Measurements from ENCODE around the gene MMAA. TPM values are rescaled to one million over a fixed set of nuclear protein-coding genes. Genes with fewer than 3 reads are reported as not detected.
"Not testable (repeated sequence)": the region's sequence is repeated elsewhere in the genome, so short reads cannot be mapped to it uniquely, and the experiment has no call there.

The MMAA gene
- total RNA-seq, 1 donor from 2014 or later, result 7.1 TPM

DNA sequence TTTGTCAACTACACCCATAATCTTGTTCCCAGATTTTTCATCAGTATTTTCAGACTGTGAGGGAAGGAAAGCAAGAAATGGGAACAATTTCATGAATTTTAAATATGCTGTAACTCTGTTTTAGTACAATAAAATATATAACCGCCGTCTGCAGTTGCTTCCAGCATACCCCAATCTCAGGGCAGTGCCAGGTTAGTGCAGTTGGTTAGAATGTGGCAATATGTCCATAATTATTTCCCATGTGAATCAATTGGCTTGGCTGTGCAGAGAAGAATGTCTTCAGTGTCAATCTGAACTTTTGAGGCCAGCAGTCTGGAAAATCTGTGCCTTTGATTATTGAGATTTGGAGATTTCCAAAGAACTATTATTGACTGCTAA, 5.0 kb upstream of the MMAA start:
- no peaks in the 10 kb centered on the region for H3K36me3 ChIP-seq (ENCODE audit: control insufficient read depth, insufficient read depth, low read length)
- no peak overlapping the region for H3K4me3 ChIP-seq (ENCODE audit: low read depth, low read length)

GRCh38 chr4:145618210-145618931, 814 bp upstream of the MMAA start:
- no peak for DNase-seq (ENCODE audit: low read depth)
- H3K36me3 ChIP-seq (ENCODE audit: control insufficient read depth, insufficient read depth, low read length), result no peaks in the 10 kb centered on the region
- H3K27me3 ChIP-seq (ENCODE audit: control insufficient read depth, insufficient read depth, low read length), result no peaks in the 10 kb centered on the region
- TF ChIP-seq, protein P1, sequence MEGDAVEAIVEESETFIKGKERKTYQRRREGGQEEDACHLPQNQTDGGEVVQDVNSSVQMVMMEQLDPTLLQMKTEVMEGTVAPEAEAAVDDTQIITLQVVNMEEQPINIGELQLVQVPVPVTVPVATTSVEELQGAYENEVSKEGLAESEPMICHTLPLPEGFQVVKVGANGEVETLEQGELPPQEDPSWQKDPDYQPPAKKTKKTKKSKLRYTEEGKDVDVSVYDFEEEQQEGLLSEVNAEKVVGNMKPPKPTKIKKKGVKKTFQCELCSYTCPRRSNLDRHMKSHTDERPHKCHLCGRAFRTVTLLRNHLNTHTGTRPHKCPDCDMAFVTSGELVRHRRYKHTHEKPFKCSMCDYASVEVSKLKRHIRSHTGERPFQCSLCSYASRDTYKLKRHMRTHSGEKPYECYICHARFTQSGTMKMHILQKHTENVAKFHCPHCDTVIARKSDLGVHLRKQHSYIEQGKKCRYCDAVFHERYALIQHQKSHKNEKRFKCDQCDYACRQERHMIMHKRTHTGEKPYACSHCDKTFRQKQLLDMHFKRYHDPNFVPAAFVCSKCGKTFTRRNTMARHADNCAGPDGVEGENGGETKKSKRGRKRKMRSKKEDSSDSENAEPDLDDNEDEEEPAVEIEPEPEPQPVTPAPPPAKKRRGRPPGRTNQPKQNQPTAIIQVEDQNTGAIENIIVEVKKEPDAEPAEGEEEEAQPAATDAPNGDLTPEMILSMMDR (IDR thresholded peaks at IDR 0.05; ENCODE audit: insufficient read depth, low read length, poor library complexity, severe bottlenecking), result no peak
- peak overlapping the region; percentile 66 for H3K4me3 ChIP-seq (ENCODE audit: low read depth, low read length)

More for the DNA sequence above, 5.0 kb upstream of the MMAA start:
- no peaks in the 10 kb centered on the region for H3K27me3 ChIP-seq (ENCODE audit: control insufficient read depth, insufficient read depth, low read length)
- TF ChIP-seq, protein P1 (IDR thresholded peaks at IDR 0.05; ENCODE audit: insufficient read depth, low read length, poor library complexity, severe bottlenecking), result no peak
- no peak for DNase-seq (ENCODE audit: low read depth)

- H3K4me3 ChIP-seq (ENCODE audit: low read depth, low read length), result peak overlapping the region; percentile 66
Measured at GRCh38 chr4:145619639-145619996, 433 bp downstream of the MMAA start.

DNA sequence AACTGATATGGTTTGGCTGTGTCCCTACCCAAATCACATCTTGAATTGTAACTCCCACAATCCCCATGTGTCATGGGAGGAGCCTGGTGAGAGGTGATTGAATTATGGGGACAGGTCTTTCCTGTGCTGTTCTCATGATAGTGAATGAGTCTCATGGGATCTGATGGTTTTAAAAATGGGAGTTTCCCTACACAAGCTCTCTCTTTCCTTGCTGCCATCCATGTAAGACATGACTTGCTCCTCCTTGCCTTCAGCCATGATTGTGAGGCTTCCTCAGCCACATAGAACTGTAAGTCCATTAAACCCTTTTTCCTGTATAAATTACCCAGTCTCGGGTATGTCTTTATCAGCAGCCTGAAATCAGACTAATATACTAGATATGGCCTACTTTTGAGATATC, 2.9 kb downstream of the MMAA start:
- not testable (repeated sequence) for H3K27me3 ChIP-seq (ENCODE audit: control insufficient read depth, insufficient read depth, low read length); DNase-seq (ENCODE audit: low read depth); H3K36me3 ChIP-seq (ENCODE audit: control insufficient read depth, insufficient read depth, low read length); H3K4me3 ChIP-seq (ENCODE audit: low read depth, low read length)

More at GRCh38 chr4:145619639-145619996, 433 bp downstream of the MMAA start:
- TF ChIP-seq, protein P1 (IDR thresholded peaks at IDR 0.05; ENCODE audit: insufficient read depth, low read length, poor library complexity, severe bottlenecking), result no peak
- peak; percentile 69 for DNase-seq (ENCODE audit: low read depth)
- no peaks in the 10 kb centered on the region for H3K36me3 ChIP-seq (ENCODE audit: control insufficient read depth, insufficient read depth, low read length)
- H3K27me3 ChIP-seq (ENCODE audit: control insufficient read depth, insufficient read depth, low read length), result no peaks in the 10 kb centered on the region

DNA sequence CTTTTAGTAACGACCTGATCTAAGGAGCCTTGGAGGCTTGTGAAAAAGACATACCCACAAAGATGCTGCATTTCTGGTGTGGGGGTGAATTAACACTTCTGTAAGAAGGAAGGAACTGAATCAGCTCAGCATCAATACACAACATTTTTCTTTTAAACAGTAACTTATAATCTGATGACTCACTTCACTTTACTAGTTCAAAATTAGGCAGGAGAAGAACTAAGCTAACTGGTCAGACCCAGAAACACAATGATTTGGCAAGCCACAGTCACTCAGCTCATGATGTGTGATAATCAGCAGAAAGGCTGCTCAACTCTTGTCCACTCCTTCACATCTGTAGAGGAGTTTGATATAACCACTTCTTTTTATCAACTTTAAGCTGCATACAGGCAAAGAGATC, 4.6 kb downstream of the MMAA start:
- no peak for DNase-seq (ENCODE audit: low read depth)
- TF ChIP-seq, protein P1 (IDR thresholded peaks at IDR 0.05; ENCODE audit: insufficient read depth, low read length, poor library complexity, severe bottlenecking), result no peak

DNA sequence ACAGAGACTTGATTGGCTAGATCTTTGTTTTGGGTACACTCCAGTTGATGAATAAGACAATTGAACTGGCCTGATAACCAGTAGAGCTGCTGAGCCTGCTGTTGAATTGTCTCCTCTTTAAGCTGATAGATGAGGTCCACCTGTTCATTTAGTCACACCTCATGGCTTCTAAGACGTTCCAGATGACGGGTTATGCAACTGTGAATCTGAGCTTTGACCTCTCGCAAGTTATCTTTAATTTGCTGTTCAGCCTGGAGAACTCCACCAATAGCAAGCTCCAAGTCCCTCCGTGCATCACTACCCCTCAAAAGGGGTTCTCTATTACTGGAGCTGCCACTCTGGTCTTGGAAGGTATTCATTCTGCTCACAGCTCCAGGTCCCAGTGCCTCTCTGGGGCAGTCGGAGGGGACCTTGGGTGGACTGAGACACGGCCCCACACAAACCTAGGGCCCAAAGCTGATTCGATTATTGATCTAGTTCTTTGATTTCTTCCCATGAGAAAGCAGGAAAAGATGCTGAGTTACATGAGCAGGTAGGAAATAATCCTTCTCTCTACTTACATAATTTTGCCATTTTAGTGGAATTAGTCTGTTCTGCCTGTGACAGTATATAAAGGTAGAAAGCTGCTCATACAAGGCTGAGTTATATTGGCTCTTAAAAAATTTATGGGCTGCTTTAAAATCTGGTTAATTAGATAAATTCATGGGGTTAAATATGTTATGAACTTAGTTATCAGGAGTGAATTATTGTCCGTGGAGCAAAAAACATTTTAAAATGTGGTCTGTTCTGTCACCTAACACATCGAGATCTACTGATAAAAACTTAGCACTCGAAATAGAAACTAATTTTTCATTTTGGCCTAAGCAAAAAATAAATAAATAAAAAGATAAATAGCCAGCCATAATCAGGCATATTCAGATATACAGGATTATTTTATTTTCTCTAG, 6.8 kb downstream of the MMAA start:
- Histone ChIP-seq H3K4me3 (ENCODE audit: low read depth, low read length) (no peak overlapping the region), H3K27me3 (ENCODE audit: control insufficient read depth, insufficient read depth, low read length) (no peaks in the 10 kb centered on the region), H3K36me3 (ENCODE audit: control insufficient read depth, insufficient read depth, low read length) (no peaks in the 10 kb centered on the region)
- TF ChIP-seq, protein P1 (IDR thresholded peaks at IDR 0.05; ENCODE audit: insufficient read depth, low read length, poor library complexity, severe bottlenecking), result no peak
- DNase-seq (ENCODE audit: low read depth), result no peak

More for the DNA sequence above, 4.6 kb downstream of the MMAA start:
- H3K36me3 ChIP-seq (ENCODE audit: control insufficient read depth, insufficient read depth, low read length), result no peaks in the 10 kb centered on the region
- no peak overlapping the region for H3K4me3 ChIP-seq (ENCODE audit: low read depth, low read length)
- no peaks in the 10 kb centered on the region for H3K27me3 ChIP-seq (ENCODE audit: control insufficient read depth, insufficient read depth, low read length)

All from kidney epithelial cell (primary cell).